ENCODE measurements around the gene ARHGEF19.

Gene ARHGEF19

GRCh38 chr1:16155537-16156410 is 56.7 kb downstream of the ARHGEF19 start, which contains the start of gene EPHA2:
TSS of gene EPHA2 (minus strand) at chr1:16156069. CDS start at chr1:16155932, 137 bp downstream.
- H3K9ac ChIP-seq (ENCODE audit: low read depth in 1 of 2, low read length in 2 of 2) = peak within 1 kb of the TSS; percentile 81 to 83
- H3K4me1 ChIP-seq (ENCODE audit: control insufficient read depth in 1 of 2, insufficient read depth in 2 of 2, low read length in 2 of 2) = peaks cover 34 to 38% of the 10 kb centered on the region in 2 donors
- H3K36me3 ChIP-seq (ENCODE audit: control insufficient read depth in 1 of 2, insufficient read depth in 2 of 2, low read length in 2 of 2) = peaks cover 0 to 6% of the 10 kb centered on the region in 2 donors
- H3K27me3 ChIP-seq (ENCODE audit: control insufficient read depth in 1 of 2, insufficient read depth in 2 of 2, low read length in 2 of 2) = peaks cover 0 to 3% of the 10 kb centered on the region in 2 donors
- peak within 1 kb of the TSS; percentile 77 for H3K4me3 ChIP-seq (ENCODE audit: low read depth in 1 of 2, low read length in 2 of 2)
- peak within 1 kb of the TSS; percentile 83 for H3K27ac ChIP-seq (ENCODE audit: low read depth, low read length)
- H3K9me3 ChIP-seq (ENCODE audit: control insufficient read depth in 1 of 2, low read length in 2 of 2) = no peaks in the 10 kb centered on the region

- Histone ChIP-seq H3K36me3 (ENCODE audit: control insufficient read depth in 1 of 2, insufficient read depth in 2 of 2, low read length in 2 of 2) (peaks cover under 1 to 21% of the 10 kb centered on the region in 2 donors), H3K27ac (ENCODE audit: low read depth, low read length) (peak overlapping the region; percentile 58), H3K9me3 (ENCODE audit: control insufficient read depth in 1 of 2, low read length in 2 of 2) (no peaks in the 10 kb centered on the region), H3K4me3 (ENCODE audit: low read depth in 1 of 2, low read length in 2 of 2) (peak overlapping the region; percentile 77), H3K27me3 (ENCODE audit: control insufficient read depth in 1 of 2, insufficient read depth in 2 of 2, low read length in 2 of 2) (peaks cover 0 to 3% of the 10 kb centered on the region in 2 donors), H3K4me1 (ENCODE audit: control insufficient read depth in 1 of 2, insufficient read depth in 2 of 2, low read length in 2 of 2) (peaks cover 31 to 35% of the 10 kb centered on the region in 2 donors), H3K9ac (ENCODE audit: low read depth in 1 of 2, low read length in 2 of 2) (peak overlapping the region; percentile 81 to 83)
Measured at GRCh38 chr1:16153999-16154673, 58.3 kb downstream of the ARHGEF19 start.

- H3K9me3 ChIP-seq (ENCODE audit: control insufficient read depth in 1 of 2, low read length in 2 of 2) = no peaks in the 10 kb centered on the region
- peak overlapping the region; percentile 43 for H3K27ac ChIP-seq (ENCODE audit: low read depth, low read length)
- H3K9ac ChIP-seq (ENCODE audit: low read depth in 1 of 2, low read length in 2 of 2) = peak overlapping the region; percentile 15 to 83
- H3K27me3 ChIP-seq (ENCODE audit: control insufficient read depth in 1 of 2, insufficient read depth in 2 of 2, low read length in 2 of 2) = peaks cover 0 to 3% of the 10 kb centered on the region in 2 donors
- H3K4me1 ChIP-seq (ENCODE audit: control insufficient read depth in 1 of 2, insufficient read depth in 2 of 2, low read length in 2 of 2) = peaks cover 25 to 28% of the 10 kb centered on the region in 2 donors
- H3K4me3 ChIP-seq (ENCODE audit: low read depth in 1 of 2, low read length in 2 of 2) = peak overlapping the region; percentile 77
- H3K36me3 ChIP-seq (ENCODE audit: control insufficient read depth in 1 of 2, insufficient read depth in 2 of 2, low read length in 2 of 2) = peaks cover 7 to 29% of the 10 kb centered on the region in 2 donors
Measured at GRCh38 chr1:16153096-16153998, 59.1 kb downstream of the ARHGEF19 start.

- Histone ChIP-seq H3K9me3 (ENCODE audit: control insufficient read depth in 1 of 2, low read length in 2 of 2) (no peaks in the 10 kb centered on the region), H3K27me3 (ENCODE audit: control insufficient read depth in 1 of 2, insufficient read depth in 2 of 2, low read length in 2 of 2) (peaks cover 0 to 3% of the 10 kb centered on the region in 2 donors), H3K4me3 (ENCODE audit: low read depth in 1 of 2, low read length in 2 of 2) (peak overlapping the region; percentile 77), H3K27ac (ENCODE audit: low read depth, low read length) (peak overlapping the region; percentile 43), H3K4me1 (ENCODE audit: control insufficient read depth in 1 of 2, insufficient read depth in 2 of 2, low read length in 2 of 2) (peaks cover 24 to 25% of the 10 kb centered on the region in 2 donors), H3K9ac (ENCODE audit: low read depth in 1 of 2, low read length in 2 of 2) (peak overlapping the region; percentile 15 to 83), H3K36me3 (ENCODE audit: control insufficient read depth in 1 of 2, insufficient read depth in 2 of 2, low read length in 2 of 2) (peaks cover 13 to 37% of the 10 kb centered on the region in 2 donors)
Measured at GRCh38 chr1:16152481-16153087, 59.9 kb downstream of the ARHGEF19 start.

GRCh38 chr1:16151995-16152384 is 60.5 kb downstream of the ARHGEF19 start:
- H3K36me3 ChIP-seq (ENCODE audit: control insufficient read depth in 1 of 2, insufficient read depth in 2 of 2, low read length in 2 of 2) = peaks cover 17 to 40% of the 10 kb centered on the region in 2 donors
- H3K27me3 ChIP-seq (ENCODE audit: control insufficient read depth in 1 of 2, insufficient read depth in 2 of 2, low read length in 2 of 2) = peaks cover 0 to 3% of the 10 kb centered on the region in 2 donors
- H3K9ac ChIP-seq (ENCODE audit: low read depth in 1 of 2, low read length in 2 of 2) = peak overlapping the region in 1 of 2 donors; percentile 16
- H3K4me3 ChIP-seq (ENCODE audit: low read depth in 1 of 2, low read length in 2 of 2) = no peak overlapping the region
- no peaks in the 10 kb centered on the region for H3K9me3 ChIP-seq (ENCODE audit: control insufficient read depth in 1 of 2, low read length in 2 of 2)
- H3K4me1 ChIP-seq (ENCODE audit: control insufficient read depth in 1 of 2, insufficient read depth in 2 of 2, low read length in 2 of 2) = peaks cover 24 to 27% of the 10 kb centered on the region in 2 donors
- no peak overlapping the region for H3K27ac ChIP-seq (ENCODE audit: low read depth, low read length)

GRCh38 chr1:16151196-16151994 is 61.1 kb downstream of the ARHGEF19 start:
- H3K27me3 ChIP-seq (ENCODE audit: control insufficient read depth in 1 of 2, insufficient read depth in 2 of 2, low read length in 2 of 2) = peaks cover 0 to 3% of the 10 kb centered on the region in 2 donors
- H3K36me3 ChIP-seq (ENCODE audit: control insufficient read depth in 1 of 2, insufficient read depth in 2 of 2, low read length in 2 of 2) = peaks cover 17 to 40% of the 10 kb centered on the region in 2 donors
- peak overlapping the region in 1 of 2 donors; percentile 16 for H3K9ac ChIP-seq (ENCODE audit: low read depth in 1 of 2, low read length in 2 of 2)
- H3K9me3 ChIP-seq (ENCODE audit: control insufficient read depth in 1 of 2, low read length in 2 of 2) = no peaks in the 10 kb centered on the region
- no peak overlapping the region for H3K4me3 ChIP-seq (ENCODE audit: low read depth in 1 of 2, low read length in 2 of 2)
- no peak overlapping the region for H3K27ac ChIP-seq (ENCODE audit: low read depth, low read length)
- H3K4me1 ChIP-seq (ENCODE audit: control insufficient read depth in 1 of 2, insufficient read depth in 2 of 2, low read length in 2 of 2) = peaks cover 29 to 33% of the 10 kb centered on the region in 2 donors

- Histone ChIP-seq H3K4me3 (ENCODE audit: low read depth in 1 of 2, low read length in 2 of 2) (no peak overlapping the region), H3K27ac (ENCODE audit: low read depth, low read length) (no peak overlapping the region), H3K27me3 (ENCODE audit: control insufficient read depth in 1 of 2, insufficient read depth in 2 of 2, low read length in 2 of 2) (peaks cover 0 to 3% of the 10 kb centered on the region in 2 donors), H3K36me3 (ENCODE audit: control insufficient read depth in 1 of 2, insufficient read depth in 2 of 2, low read length in 2 of 2) (peaks cover 17 to 43% of the 10 kb centered on the region in 2 donors), H3K9ac (ENCODE audit: low read depth in 1 of 2, low read length in 2 of 2) (no peak overlapping the region), H3K9me3 (ENCODE audit: control insufficient read depth in 1 of 2, low read length in 2 of 2) (no peaks in the 10 kb centered on the region), H3K4me1 (ENCODE audit: control insufficient read depth in 1 of 2, insufficient read depth in 2 of 2, low read length in 2 of 2) (peaks cover 38 to 41% of the 10 kb centered on the region in 2 donors)
Measured at GRCh38 chr1:16150508-16150907, 61.9 kb downstream of the ARHGEF19 start.

- no peak overlapping the region for H3K4me3 ChIP-seq (ENCODE audit: low read depth in 1 of 2, low read length in 2 of 2)
- H3K36me3 ChIP-seq (ENCODE audit: control insufficient read depth in 1 of 2, insufficient read depth in 2 of 2, low read length in 2 of 2) = peaks cover 17 to 45% of the 10 kb centered on the region in 2 donors
- H3K9me3 ChIP-seq (ENCODE audit: control insufficient read depth in 1 of 2, low read length in 2 of 2) = no peaks in the 10 kb centered on the region
- no peak overlapping the region for H3K9ac ChIP-seq (ENCODE audit: low read depth in 1 of 2, low read length in 2 of 2)
- H3K27me3 ChIP-seq (ENCODE audit: control insufficient read depth in 1 of 2, insufficient read depth in 2 of 2, low read length in 2 of 2) = peaks cover 0 to 3% of the 10 kb centered on the region in 2 donors
- peaks cover 40 to 47% of the 10 kb centered on the region in 2 donors for H3K4me1 ChIP-seq (ENCODE audit: control insufficient read depth in 1 of 2, insufficient read depth in 2 of 2, low read length in 2 of 2)
- no peak overlapping the region for H3K27ac ChIP-seq (ENCODE audit: low read depth, low read length)
Measured at GRCh38 chr1:16149702-16150488, 62.6 kb downstream of the ARHGEF19 start.
